ENCODE data around the gene PLOD3.

PLOD3 gene

GRCh38 chr7:101180130-101180755, 37.1 kb downstream of the PLOD3 start, which contains the start of gene NAT16:
Gene NAT16, minus strand, starts transcription at chr7:101180293. Its CDS starts 5,486 bp downstream, at chr7:101174807.
- H3K4me1 ChIP-seq (ENCODE audit: control insufficient read depth in 2 of 2, insufficient read depth in 2 of 2, low read length in 2 of 2): peaks cover 4 to 5% of the 10 kb centered on the region in 2 donors
- no peak within 1 kb of the TSS for H3K27ac ChIP-seq (ENCODE audit: low read depth in 2 of 2, low read length in 2 of 2)
- H3K36me3 ChIP-seq (ENCODE audit: control insufficient read depth in 2 of 2, insufficient read depth in 2 of 2, low read length in 2 of 2): no peaks in the 10 kb centered on the region
- H3K4me3 ChIP-seq (ENCODE audit: low read length in 2 of 2): no peak within 1 kb of the TSS
- no peaks in the 10 kb centered on the region for H3K9me3 ChIP-seq (ENCODE audit: control insufficient read depth in 2 of 2, low read length in 2 of 2)
- H3K9ac ChIP-seq (ENCODE audit: low read depth in 1 of 2, low read length in 2 of 2): no peak within 1 kb of the TSS
- H3K27me3 ChIP-seq (ENCODE audit: control insufficient read depth in 2 of 2, insufficient read depth in 2 of 2, low read length in 2 of 2): peaks cover 36 to 37% of the 10 kb centered on the region in 2 donors

GRCh38 chr7:101179713-101180112, 37.7 kb downstream of the PLOD3 start:
- Histone ChIP-seq H3K4me3 (ENCODE audit: low read length in 2 of 2) (no peak overlapping the region), H3K9ac (ENCODE audit: low read depth in 1 of 2, low read length in 2 of 2) (no peak overlapping the region)

GRCh38 chr7:101179117-101179516, 38.3 kb downstream of the PLOD3 start:
- no peaks in the 10 kb centered on the region for H3K36me3 ChIP-seq (ENCODE audit: control insufficient read depth in 2 of 2, insufficient read depth in 2 of 2, low read length in 2 of 2)
- no peak overlapping the region for H3K4me3 ChIP-seq (ENCODE audit: low read length in 2 of 2)
- H3K9me3 ChIP-seq (ENCODE audit: control insufficient read depth in 2 of 2, low read length in 2 of 2): no peaks in the 10 kb centered on the region
- H3K27me3 ChIP-seq (ENCODE audit: control insufficient read depth in 2 of 2, insufficient read depth in 2 of 2, low read length in 2 of 2): peaks cover 44 to 46% of the 10 kb centered on the region in 2 donors
- H3K4me1 ChIP-seq (ENCODE audit: control insufficient read depth in 2 of 2, insufficient read depth in 2 of 2, low read length in 2 of 2): peaks cover 3 to 4% of the 10 kb centered on the region in 2 donors
- no peak overlapping the region for H3K9ac ChIP-seq (ENCODE audit: low read depth in 1 of 2, low read length in 2 of 2)
- H3K27ac ChIP-seq (ENCODE audit: low read depth in 2 of 2, low read length in 2 of 2): no peak overlapping the region

More at GRCh38 chr7:101179713-101180112, 37.7 kb downstream of the PLOD3 start:
- no peaks in the 10 kb centered on the region for H3K9me3 ChIP-seq (ENCODE audit: control insufficient read depth in 2 of 2, low read length in 2 of 2)
- H3K4me1 ChIP-seq (ENCODE audit: control insufficient read depth in 2 of 2, insufficient read depth in 2 of 2, low read length in 2 of 2): peaks cover 3 to 4% of the 10 kb centered on the region in 2 donors
- H3K36me3 ChIP-seq (ENCODE audit: control insufficient read depth in 2 of 2, insufficient read depth in 2 of 2, low read length in 2 of 2): no peaks in the 10 kb centered on the region
- no peak overlapping the region for H3K27ac ChIP-seq (ENCODE audit: low read depth in 2 of 2, low read length in 2 of 2)
- H3K27me3 ChIP-seq (ENCODE audit: control insufficient read depth in 2 of 2, insufficient read depth in 2 of 2, low read length in 2 of 2): peaks cover 40 to 41% of the 10 kb centered on the region in 2 donors

GRCh38 chr7:101177644-101178043, 39.7 kb downstream of the PLOD3 start:
- no peak overlapping the region for H3K27ac ChIP-seq (ENCODE audit: low read depth in 2 of 2, low read length in 2 of 2)
- H3K36me3 ChIP-seq (ENCODE audit: control insufficient read depth in 2 of 2, insufficient read depth in 2 of 2, low read length in 2 of 2): no peaks in the 10 kb centered on the region
- peaks cover 7 to 9% of the 10 kb centered on the region in 2 donors for H3K4me1 ChIP-seq (ENCODE audit: control insufficient read depth in 2 of 2, insufficient read depth in 2 of 2, low read length in 2 of 2)
- no peak overlapping the region for H3K9ac ChIP-seq (ENCODE audit: low read depth in 1 of 2, low read length in 2 of 2)
- no peaks in the 10 kb centered on the region for H3K9me3 ChIP-seq (ENCODE audit: control insufficient read depth in 2 of 2, low read length in 2 of 2)
- no peak overlapping the region for H3K4me3 ChIP-seq (ENCODE audit: low read length in 2 of 2)
- peaks cover 56 to 61% of the 10 kb centered on the region in 2 donors for H3K27me3 ChIP-seq (ENCODE audit: control insufficient read depth in 2 of 2, insufficient read depth in 2 of 2, low read length in 2 of 2)

- H3K27me3 ChIP-seq (ENCODE audit: control insufficient read depth in 2 of 2, insufficient read depth in 2 of 2, low read length in 2 of 2): peaks cover 69 to 77% of the 10 kb centered on the region in 2 donors
- no peaks in the 10 kb centered on the region for H3K36me3 ChIP-seq (ENCODE audit: control insufficient read depth in 2 of 2, insufficient read depth in 2 of 2, low read length in 2 of 2)
- no peak overlapping the region for H3K27ac ChIP-seq (ENCODE audit: low read depth in 2 of 2, low read length in 2 of 2)
- H3K4me1 ChIP-seq (ENCODE audit: control insufficient read depth in 2 of 2, insufficient read depth in 2 of 2, low read length in 2 of 2): peaks cover 11 to 14% of the 10 kb centered on the region in 2 donors
- no peak overlapping the region for H3K4me3 ChIP-seq (ENCODE audit: low read length in 2 of 2)
- H3K9ac ChIP-seq (ENCODE audit: low read depth in 1 of 2, low read length in 2 of 2): no peak overlapping the region
- H3K9me3 ChIP-seq (ENCODE audit: control insufficient read depth in 2 of 2, low read length in 2 of 2): no peaks in the 10 kb centered on the region
Observed at GRCh38 chr7:101175664-101176063, 41.7 kb downstream of the PLOD3 start.

GRCh38 chr7:101174322-101174854, 43.0 kb downstream of the PLOD3 start:
- Histone ChIP-seq H3K27ac (ENCODE audit: low read depth in 2 of 2, low read length in 2 of 2) (no peak overlapping the region), H3K36me3 (ENCODE audit: control insufficient read depth in 2 of 2, insufficient read depth in 2 of 2, low read length in 2 of 2) (no peaks in the 10 kb centered on the region), H3K4me3 (ENCODE audit: low read length in 2 of 2) (no peak overlapping the region), H3K27me3 (ENCODE audit: control insufficient read depth in 2 of 2, insufficient read depth in 2 of 2, low read length in 2 of 2) (peaks cover 78 to 81% of the 10 kb centered on the region in 2 donors), H3K9me3 (ENCODE audit: control insufficient read depth in 2 of 2, low read length in 2 of 2) (no peaks in the 10 kb centered on the region), H3K4me1 (ENCODE audit: control insufficient read depth in 2 of 2, insufficient read depth in 2 of 2, low read length in 2 of 2) (peaks cover 15 to 19% of the 10 kb centered on the region in 2 donors), H3K9ac (ENCODE audit: low read depth in 1 of 2, low read length in 2 of 2) (no peak overlapping the region)

- no peaks in the 10 kb centered on the region for H3K36me3 ChIP-seq (ENCODE audit: control insufficient read depth in 2 of 2, insufficient read depth in 2 of 2, low read length in 2 of 2)
- H3K27me3 ChIP-seq (ENCODE audit: control insufficient read depth in 2 of 2, insufficient read depth in 2 of 2, low read length in 2 of 2): peaks cover 79 to 83% of the 10 kb centered on the region in 2 donors
Observed at GRCh38 chr7:101173752-101174244, 43.6 kb downstream of the PLOD3 start.

GRCh38 chr7:101172854-101173751, 44.3 kb downstream of the PLOD3 start:
- no peak overlapping the region for H3K9ac ChIP-seq (ENCODE audit: low read depth in 1 of 2, low read length in 2 of 2)
- H3K36me3 ChIP-seq (ENCODE audit: control insufficient read depth in 2 of 2, insufficient read depth in 2 of 2, low read length in 2 of 2): no peaks in the 10 kb centered on the region
- H3K4me3 ChIP-seq (ENCODE audit: low read length in 2 of 2): no peak overlapping the region
- peaks cover 17 to 20% of the 10 kb centered on the region in 2 donors for H3K4me1 ChIP-seq (ENCODE audit: control insufficient read depth in 2 of 2, insufficient read depth in 2 of 2, low read length in 2 of 2)
- H3K9me3 ChIP-seq (ENCODE audit: control insufficient read depth in 2 of 2, low read length in 2 of 2): no peaks in the 10 kb centered on the region
- H3K27me3 ChIP-seq (ENCODE audit: control insufficient read depth in 2 of 2, insufficient read depth in 2 of 2, low read length in 2 of 2): peaks cover 84 to 86% of the 10 kb centered on the region in 2 donors
- no peak overlapping the region for H3K27ac ChIP-seq (ENCODE audit: low read depth in 2 of 2, low read length in 2 of 2)

More at GRCh38 chr7:101173752-101174244, 43.6 kb downstream of the PLOD3 start:
- Histone ChIP-seq H3K27ac (ENCODE audit: low read depth in 2 of 2, low read length in 2 of 2) (no peak overlapping the region), H3K9me3 (ENCODE audit: control insufficient read depth in 2 of 2, low read length in 2 of 2) (no peaks in the 10 kb centered on the region), H3K4me3 (ENCODE audit: low read length in 2 of 2) (no peak overlapping the region), H3K9ac (ENCODE audit: low read depth in 1 of 2, low read length in 2 of 2) (no peak overlapping the region), H3K4me1 (ENCODE audit: control insufficient read depth in 2 of 2, insufficient read depth in 2 of 2, low read length in 2 of 2) (peaks cover 17 to 20% of the 10 kb centered on the region in 2 donors)

- H3K9me3 ChIP-seq (ENCODE audit: control insufficient read depth in 2 of 2, low read length in 2 of 2): no peaks in the 10 kb centered on the region
- no peak overlapping the region for H3K9ac ChIP-seq (ENCODE audit: low read depth in 1 of 2, low read length in 2 of 2)
- no peak overlapping the region for H3K27ac ChIP-seq (ENCODE audit: low read depth in 2 of 2, low read length in 2 of 2)
- H3K4me3 ChIP-seq (ENCODE audit: low read length in 2 of 2): peak overlapping the region in 1 of 2 donors; percentile 24
- peaks cover 84 to 87% of the 10 kb centered on the region in 2 donors for H3K27me3 ChIP-seq (ENCODE audit: control insufficient read depth in 2 of 2, insufficient read depth in 2 of 2, low read length in 2 of 2)
- H3K4me1 ChIP-seq (ENCODE audit: control insufficient read depth in 2 of 2, insufficient read depth in 2 of 2, low read length in 2 of 2): peaks cover 17 to 20% of the 10 kb centered on the region in 2 donors
- no peaks in the 10 kb centered on the region for H3K36me3 ChIP-seq (ENCODE audit: control insufficient read depth in 2 of 2, insufficient read depth in 2 of 2, low read length in 2 of 2)
Observed at GRCh38 chr7:101172005-101172853, 45.2 kb downstream of the PLOD3 start.

All from mucosa of rectum (tissue), 2 donors.